Bronchial epithelial cell (primary cell): ENCODE data around the gene CPS1. TPM values are rescaled to one million over a fixed set of nuclear protein-coding genes. Genes with fewer than 3 reads are reported as not detected.

ENCODE experiments used
- DNase-seq: peaks from one replicate; pipeline ENCODE4 v3.0.0-alpha.2; 2010; ENCODE audit warnings: low read depth
- FAIRE-seq: peaks from 2 replicates; lab custom pipeline; 2011; peaks lifted over from hg19 to GRCh38; lab: Jason Lieb, UNC
- H3K27me3 ChIP-seq: 2 replicates; pipeline ENCODE4 v1.5.1; 2011; ENCODE audit warnings: low read length; ENCODE audit not compliant: control insufficient read depth, insufficient read depth
- H3K36me3 ChIP-seq: 2 replicates; pipeline ENCODE4 v1.5.1; 2011; ENCODE audit warnings: low read length; ENCODE audit not compliant: control insufficient read depth, insufficient read depth
- H3K4me3 ChIP-seq: 2 replicates; pipeline ENCODE4 v1.5.1; 2011; ENCODE audit warnings: mild to moderate bottlenecking, low read depth, low read length, control low read depth
- CTCF ChIP-seq: IDR thresholded peaks from 2 replicates; pipeline ENCODE4 v1.5.1; 2011; ENCODE audit warnings: mild to moderate bottlenecking, moderate library complexity, low read length, control low read depth, inconsistent platforms; ENCODE audit not compliant: insufficient read depth, severe bottlenecking
- total RNA-seq: library from RNA; depleted of rRNA; stranded (reverse); fragments of >200 nt; gene quantifications from 2 replicates; pipeline ENCODE4 v1.2.1, GENCODE V29; 2014

CPS1 gene
- total RNA-seq, 1 donor from 2014 or later = 12.6 TPM

DNA sequence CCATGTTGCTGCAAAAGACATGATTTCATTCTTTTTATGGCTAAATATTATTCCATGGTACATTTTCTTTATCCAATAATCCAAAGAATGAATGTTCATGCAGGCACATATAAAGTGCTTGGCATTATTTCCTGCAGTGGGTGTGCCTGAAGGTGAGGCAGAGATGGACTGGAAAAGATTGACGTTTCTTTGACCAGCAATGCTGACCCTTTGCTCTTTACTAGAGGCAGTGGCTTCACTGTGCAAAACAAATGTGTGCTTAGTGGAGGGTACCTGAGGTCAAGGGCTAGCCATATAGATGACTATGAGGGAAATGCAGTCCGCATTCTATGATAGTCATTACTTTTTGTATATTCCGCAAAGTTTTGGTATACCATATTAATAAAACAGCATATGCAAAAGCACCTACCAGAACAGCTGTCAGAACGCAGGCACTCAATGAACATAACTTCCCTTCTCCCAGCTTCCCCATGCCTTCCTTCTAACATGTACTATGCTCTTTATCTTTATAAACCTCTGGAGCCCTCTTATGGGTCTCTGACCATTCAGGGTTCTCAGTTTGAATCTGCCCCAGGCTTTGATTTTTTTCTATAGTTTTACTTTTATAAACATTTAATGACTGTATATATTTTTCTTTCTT is 32.6 kb upstream of the CPS1 start:
- no peak for TF ChIP-seq CTCF
- FAIRE-seq (no peak), DNase-seq (no peak)
- no peaks in the 10 kb centered on the region for H3K36me3 ChIP-seq
- no peaks in the 10 kb centered on the region for H3K27me3 ChIP-seq
- no peak overlapping the region for H3K4me3 ChIP-seq

- no peak for TF ChIP-seq CTCF
- Histone ChIP-seq H3K27me3 (no peaks in the 10 kb centered on the region), H3K36me3 (no peaks in the 10 kb centered on the region), H3K4me3 (no peak overlapping the region)
- FAIRE-seq (no peak), DNase-seq (no peak)
Observed at GRCh38 chr2:210524533-210524932, 31.9 kb upstream of the CPS1 start.

DNA sequence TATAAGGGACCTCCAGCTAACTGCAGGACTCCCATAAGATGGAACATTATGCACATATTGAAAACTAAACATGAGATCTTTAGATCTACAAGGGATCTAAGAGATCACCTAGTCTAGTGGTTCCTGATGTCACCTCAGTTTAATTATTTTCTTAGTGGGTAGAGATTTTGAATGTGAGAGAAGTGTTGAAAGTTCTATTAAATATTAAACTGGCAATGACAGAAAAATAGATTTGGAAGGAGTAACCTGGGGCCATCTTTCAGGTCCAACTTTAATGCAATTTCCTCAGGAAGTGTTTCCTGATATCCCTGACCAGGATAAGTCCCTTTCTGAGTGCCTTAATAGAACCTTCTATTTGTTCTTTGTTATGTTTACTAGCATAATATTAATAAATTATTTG is 29.1 kb upstream of the CPS1 start:
- DNase-seq = no peak
- Histone ChIP-seq H3K4me3 (no peak overlapping the region), H3K27me3 (no peaks in the 10 kb centered on the region), H3K36me3 (no peaks in the 10 kb centered on the region)
- no peak for FAIRE-seq
- no peak for TF ChIP-seq CTCF

DNA sequence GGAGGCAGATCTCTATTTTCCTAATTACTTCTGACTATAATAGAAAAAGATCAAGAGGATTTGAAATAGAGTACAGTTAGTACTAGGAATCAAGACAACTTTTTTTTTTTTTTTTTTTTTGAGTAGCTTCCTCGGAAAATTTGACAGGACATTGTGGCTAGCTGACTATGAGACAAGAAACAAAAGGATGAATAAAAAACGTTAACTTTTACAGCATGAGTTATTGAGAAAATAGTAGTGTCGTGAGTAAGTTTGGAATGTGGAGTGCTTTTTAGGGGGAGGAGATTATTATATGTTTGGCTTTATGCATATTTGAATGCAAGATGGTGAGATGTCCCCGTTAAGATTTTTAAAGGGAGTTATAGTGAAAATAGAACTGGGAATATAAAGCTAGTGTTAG is 27.7 kb upstream of the CPS1 start:
- Histone ChIP-seq H3K36me3 (no peaks in the 10 kb centered on the region), H3K4me3 (no peak overlapping the region), H3K27me3 (no peaks in the 10 kb centered on the region)
- no peak for TF ChIP-seq CTCF
- no peak for FAIRE-seq
- DNase-seq = no peak

DNA sequence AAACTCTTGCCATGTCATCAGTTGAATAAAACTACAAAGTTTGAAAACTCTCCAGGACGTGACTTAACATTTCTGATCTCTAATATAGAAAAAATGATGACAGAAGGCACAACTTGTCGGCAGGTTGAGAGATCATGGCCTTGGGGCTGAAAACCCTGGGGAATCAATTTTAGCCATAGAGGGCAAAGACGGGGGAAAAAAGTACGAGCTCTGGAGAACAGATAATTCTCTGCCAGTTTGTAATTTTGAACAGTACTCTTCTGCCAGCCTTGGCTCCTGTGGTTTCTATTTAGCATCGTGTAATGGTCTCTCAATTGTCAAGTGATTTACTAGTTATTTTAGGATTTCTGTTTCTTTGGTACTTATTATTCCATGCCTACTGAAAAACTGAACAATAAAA is 25.3 kb upstream of the CPS1 start:
- TF ChIP-seq CTCF = no peak
- Histone ChIP-seq H3K27me3 (no peaks in the 10 kb centered on the region), H3K4me3 (no peak overlapping the region), H3K36me3 (no peaks in the 10 kb centered on the region)
- no peak for DNase-seq
- FAIRE-seq = no peak

DNA sequence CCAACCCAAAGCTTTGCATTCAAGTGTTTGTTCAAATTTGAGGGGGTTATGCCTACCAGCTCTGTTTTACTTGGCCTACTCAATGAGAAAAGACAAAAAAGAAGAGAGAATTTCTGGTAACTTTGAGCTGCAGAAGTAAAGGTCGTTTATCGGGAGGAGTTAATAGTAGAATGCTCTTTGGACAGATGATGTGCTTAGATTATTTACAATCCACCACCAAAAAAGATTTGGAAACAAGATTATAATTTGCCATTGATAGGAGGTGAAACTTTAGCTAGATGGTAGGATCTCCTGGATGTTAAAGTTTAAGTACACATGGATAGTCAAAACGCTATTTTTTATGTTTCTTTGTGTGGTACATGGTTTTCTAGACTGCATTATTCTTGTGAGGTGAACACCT is 24.9 kb upstream of the CPS1 start:
- no peak for FAIRE-seq

More for the DNA sequence above, 24.9 kb upstream of the CPS1 start:
- TF ChIP-seq CTCF = no peak
- no peaks in the 10 kb centered on the region for H3K36me3 ChIP-seq
- DNase-seq = no peak
- no peak overlapping the region for H3K4me3 ChIP-seq
- no peaks in the 10 kb centered on the region for H3K27me3 ChIP-seq
